NCI-H774 (cell line): ENCODE data around the gene NPNT.

ENCODE experiments used
- DNase-seq: peaks from one replicate; lab custom pipeline; 2025; lab: John Stamatoyannopoulos, UW

The NPNT gene

DNA sequence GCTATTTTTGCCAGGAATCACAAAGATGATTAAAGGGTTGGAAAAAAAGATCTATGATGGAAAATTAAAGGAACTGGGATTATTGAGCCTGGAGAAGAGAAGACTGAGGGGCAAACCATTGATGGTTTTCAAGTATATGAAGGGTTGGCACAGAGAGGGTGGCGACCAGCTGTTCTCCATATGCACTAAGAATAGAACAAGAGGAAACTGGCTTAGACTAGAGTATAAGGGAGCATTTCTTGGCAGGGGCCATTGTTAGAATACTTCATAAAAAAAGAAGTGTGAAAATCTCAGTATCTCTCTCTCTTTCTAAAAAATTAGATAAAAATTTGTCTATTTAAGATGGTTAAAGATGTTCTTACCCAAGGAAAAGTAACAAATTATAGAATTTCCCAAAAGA, 75.1 kb downstream of the NPNT start:
- DNase-seq = no peak

DNA sequence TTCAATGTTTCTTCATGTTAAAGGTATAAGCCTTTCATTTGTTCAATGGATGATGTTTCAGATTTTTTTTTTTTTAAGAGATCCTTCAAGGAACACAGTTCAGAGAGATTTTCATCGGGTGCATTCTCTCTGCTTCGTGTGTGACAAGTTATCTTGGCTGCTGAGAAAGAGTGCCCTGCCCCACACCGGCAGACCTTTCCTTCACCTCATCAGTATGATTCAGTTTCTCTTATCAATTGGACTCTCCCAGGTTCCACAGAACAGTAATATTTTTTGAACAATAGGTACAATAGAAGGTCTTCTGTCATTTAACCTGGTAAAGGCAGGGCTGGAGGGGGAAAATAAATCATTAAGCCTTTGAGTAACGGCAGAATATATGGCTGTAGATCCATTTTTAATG, 75.8 kb downstream of the NPNT start:
- no peak for DNase-seq

DNA sequence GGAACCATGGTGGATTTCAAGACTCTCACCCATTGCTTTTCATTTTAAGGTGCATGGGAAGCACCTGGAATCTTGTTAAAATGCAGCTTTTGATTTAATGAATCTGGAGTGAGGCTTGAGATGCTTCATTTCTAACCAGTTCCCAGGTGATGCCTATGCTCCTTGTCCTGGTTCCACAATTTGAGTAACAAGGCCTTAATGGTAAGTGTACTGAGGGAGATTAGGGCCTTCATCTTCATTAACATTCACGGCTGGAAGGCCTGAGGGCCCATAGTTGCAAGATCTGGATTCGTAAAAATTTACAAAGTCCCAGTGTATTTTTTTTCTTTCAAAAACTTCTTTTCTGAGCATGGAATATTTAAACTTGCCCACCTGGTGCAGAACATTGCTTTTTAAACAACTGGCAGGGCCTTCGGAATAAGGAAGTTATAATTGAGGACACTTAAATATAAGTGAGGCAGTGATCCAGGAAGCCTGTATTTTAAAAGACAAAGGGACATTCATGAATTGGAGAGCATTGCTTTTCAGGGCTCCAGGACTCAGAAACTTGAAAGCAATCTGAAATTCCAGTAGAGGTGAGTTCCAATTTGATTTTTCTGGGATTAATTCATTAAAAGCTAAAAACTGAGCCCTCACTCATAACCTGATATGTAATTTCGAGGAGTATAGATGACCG, 77.8 kb downstream of the NPNT start:
- no peak for DNase-seq

DNA sequence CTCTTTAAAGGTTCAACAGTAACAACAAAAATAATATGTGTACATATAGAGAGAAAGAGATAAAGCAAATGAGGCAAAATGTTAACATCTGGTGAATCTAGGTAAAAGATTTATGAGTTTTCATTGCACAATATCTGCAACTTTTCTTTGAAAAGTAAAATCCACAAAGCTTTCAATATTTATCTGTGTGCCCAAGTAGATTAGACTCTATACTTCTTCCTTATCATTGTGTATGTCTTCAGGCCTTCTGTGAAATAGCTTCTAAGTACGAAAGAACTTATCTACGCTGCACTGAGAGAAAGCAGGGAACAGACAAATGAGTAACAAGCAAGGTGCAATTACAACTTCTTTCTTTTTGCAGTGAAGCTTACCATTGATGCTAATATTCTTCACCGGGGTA, 81.6 kb downstream of the NPNT start:
- DNase-seq = no peak

DNA sequence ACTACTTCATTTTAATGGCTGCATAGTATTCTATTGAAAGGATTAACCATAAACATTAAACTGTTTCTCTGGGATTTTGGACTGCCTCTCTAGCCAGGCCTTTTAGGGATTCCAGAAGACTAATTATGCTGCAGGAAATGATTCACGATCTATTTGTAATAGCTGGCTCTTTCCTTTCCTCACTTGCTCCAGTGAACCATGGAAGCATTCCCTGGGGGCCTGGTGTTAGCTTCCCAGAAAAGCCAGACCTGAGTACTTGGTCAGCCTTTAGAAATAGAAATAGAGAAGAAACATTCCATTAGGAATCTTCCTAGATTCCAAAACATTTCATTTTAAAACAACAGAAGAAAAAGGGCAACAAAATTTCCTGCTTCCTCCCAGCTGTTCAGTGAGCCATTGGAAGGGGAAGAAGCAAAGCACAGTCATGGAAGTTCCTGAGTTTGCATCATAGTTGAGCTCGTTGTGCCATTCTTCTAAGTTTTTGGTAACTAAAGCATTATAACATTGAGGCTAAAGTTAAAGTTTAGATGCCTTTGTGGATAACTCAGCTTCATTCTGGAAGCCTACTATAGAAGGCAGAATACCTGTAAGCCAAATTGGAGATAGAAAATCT, 83.5 kb downstream of the NPNT start:
- no peak for DNase-seq

DNA sequence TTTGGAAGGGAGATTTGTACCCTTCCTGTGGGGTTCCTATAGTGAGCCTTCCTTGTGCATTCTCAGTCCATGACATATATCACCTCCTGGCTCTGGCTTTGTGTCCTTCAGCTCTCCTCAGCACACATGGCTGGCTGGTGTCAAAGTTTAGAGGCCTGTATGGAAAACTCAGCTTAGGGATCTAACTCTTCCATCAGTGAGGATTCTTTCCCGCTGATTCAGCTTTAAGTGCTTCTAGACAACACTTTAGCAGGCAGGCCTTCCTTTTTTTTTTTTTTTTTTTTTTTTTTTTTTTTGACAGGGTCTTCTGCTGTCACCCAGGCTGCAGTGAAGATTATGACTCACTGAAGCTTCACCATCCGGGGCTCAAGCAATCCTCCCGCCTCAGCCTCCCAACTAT, 84.2 kb downstream of the NPNT start:
- no peak for DNase-seq

DNA sequence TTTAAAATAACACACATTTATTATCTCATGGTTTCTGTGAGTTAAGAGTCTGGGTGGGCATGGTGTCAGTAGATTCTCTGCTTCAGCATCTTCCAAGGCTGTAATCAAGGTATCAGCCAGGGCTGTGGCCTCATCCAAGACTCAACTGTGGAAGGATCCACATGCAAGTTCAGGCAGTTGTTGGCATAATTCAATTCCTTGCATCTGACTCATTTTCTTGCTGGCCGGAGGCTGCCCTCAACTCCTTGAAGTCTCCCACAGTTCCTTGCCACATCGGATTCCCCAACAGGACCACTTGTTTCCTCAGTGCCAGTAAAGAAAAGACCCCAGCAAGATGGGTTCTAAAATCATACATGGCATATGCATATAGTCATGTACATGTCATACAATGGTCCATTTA, 93.4 kb downstream of the NPNT start:
- no peak for DNase-seq

DNA sequence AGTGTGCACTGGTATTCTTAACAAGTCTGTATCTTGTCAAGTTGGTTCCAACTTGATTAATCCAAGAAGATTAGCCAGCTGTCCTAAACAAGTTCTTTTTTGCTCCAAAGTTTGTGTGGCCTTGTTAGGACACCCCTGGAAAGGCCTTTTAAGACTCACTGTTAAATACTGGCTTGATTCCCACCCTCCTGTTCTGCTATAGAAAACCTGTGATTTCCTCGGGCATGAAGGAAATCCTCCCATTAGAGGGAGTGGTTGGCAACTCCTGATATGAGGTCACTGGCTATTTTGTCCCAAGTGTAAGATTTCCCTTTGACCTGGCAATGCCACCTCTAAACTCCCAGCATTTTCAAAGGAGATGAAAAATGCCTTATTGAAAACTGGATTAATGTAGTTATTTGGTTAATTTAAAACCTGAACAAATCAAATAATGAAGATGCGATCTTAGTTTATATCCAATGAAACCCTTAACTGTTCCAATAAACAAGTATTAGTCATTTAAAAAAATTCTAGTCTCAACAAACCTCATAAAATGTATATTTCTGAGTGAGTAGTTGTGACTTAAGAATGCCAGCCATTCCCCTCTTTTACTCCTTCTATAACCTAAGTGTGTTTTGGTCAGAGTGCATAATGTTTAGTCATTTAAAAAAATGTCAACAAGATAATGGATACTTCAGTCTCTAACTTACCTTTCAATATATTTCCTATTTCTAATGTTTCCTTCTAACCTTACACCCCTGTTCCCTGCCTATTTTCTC, 94.4 kb downstream of the NPNT start:
- no peak for DNase-seq

DNA sequence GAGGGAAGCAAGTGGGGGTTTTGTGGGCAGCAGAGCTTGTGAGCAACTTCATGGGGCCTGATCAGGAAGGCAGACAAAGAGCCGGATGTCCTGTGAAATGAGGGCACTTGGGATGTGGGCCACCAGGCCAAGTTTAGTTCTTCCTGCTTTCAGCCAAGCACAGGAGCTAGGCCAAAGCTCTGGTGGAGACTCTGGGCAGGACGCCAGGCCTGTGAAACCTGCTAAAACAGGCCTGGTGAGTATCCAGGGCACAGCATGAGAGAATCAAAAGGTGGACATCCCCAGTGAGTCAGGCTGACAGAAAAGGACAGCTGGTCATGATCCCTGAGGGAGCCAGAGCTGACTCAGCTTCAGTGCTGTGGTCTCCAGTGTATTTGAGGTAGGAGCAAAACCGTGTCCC, 95.7 kb downstream of the NPNT start:
- DNase-seq = no peak

DNA sequence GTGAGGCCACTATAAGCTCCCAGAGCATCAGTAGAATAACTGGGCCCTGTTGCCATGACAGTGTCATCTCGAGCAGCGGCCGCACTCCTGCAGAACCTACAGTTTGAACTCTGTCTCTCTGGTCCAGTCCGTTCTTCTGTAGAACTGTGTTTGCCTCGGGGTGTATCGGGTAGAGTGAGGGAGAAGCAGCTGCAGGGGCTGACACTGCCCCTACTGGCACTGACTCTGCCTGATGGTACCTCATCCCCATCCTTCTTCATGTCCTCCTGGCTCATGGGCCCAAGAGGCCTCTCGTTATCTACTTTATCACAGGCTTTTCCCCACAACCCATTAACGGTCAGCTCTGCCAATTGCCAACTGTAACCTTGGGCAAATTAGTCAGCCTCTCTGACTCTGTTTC, 96.5 kb downstream of the NPNT start:
- DNase-seq = no peak

DNA sequence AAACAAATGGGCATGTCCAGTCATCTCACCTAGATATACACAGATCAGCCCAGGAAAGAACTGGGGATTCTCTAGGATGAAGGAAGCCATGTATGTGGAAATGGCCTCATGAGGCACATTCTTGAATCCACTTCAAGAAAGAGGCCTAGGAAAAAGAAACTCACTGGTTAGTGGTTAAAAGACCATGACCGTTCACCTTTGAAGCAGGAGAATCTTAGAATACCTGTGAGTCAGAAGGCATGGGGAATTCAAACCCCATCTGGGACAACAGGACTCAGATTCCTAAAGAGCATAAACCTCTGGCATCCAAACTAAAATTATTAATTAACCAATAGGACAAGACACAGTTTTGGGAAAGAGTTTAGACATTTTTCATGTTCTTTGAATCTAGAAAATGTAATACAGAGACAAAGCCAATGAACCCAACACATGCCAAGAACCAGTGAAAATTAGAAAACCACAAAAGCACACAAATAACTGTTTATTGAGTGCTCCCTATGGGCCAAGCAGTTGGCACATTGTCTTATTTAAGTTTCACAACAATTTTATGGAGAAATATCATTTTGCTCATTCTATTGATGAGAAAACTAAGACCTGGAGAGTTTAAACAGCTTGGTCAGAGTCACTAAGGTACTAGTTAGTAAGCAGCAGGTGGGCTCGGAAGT, 97.5 kb downstream of the NPNT start:
- no peak for DNase-seq

DNA sequence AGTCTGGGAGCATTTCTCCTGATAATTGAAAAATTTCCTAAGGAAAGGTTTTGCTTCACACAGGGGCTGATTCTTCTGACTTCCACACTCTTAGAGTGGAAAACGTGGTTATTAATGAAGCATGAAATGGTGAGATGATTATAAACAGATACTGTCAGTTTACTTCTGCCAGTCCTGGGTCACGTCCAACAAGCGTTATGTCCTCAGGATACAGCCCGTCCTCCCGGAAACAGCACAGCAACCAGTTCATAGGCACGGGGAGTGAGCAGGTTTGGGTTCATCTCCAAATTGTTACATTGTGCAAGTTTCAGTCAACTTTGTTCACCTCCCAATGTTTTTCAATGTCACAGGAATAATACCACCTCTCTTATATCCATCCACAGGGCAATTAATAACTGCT, 98.8 kb downstream of the NPNT start:
- no peak for DNase-seq

DNA sequence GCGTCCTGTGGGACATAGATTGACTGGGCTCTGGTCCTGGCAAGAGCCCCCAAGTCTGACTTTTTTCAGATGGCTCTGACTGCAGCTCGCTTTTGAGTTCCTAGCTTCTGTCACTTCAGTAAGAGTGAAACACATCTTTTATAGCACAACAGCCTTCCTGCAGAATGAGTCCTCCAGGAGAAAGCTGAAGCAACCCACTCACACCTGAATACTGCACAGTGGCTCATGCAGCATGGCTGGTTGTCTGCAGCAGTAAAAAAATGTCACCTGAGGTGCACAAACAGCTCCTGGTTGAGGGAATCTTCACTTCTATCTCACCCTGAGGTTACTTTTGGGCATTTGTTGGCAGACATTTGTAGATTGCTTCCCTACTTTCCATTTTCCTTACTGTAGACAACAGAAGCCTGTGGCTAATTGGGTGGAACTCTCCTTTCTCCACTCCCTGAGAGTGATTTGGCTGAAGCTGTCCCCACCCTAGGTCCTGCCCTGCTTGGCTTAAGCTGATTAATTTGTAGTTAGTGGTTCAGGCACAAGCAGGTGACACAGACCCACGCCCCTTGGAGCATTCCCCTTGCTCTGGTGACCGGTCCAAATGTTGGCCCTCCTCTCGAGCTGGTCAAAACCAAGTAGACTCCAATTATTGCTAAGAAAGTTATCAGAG, 99.7 kb downstream of the NPNT start:
- no peak for DNase-seq

DNA sequence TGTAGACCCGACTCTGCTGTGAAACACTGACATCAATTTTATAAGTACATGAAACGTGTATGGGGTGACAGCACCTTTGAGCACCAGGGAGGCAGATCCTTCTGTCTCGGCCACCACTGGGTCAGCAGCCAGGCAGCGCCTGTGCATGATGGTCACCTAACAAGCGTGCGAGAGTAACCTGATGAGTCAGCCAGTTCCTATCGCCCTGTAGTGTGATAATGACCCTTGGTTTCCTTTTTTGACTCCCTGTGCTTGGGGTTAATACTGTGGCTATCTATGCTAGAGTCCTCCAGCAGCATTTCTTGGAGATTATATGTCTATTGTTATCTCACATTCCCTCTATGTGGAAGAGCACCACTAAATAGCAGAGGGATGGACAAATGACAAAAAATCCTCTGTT, 101.6 kb downstream of the NPNT start:
- no peak for DNase-seq

DNA sequence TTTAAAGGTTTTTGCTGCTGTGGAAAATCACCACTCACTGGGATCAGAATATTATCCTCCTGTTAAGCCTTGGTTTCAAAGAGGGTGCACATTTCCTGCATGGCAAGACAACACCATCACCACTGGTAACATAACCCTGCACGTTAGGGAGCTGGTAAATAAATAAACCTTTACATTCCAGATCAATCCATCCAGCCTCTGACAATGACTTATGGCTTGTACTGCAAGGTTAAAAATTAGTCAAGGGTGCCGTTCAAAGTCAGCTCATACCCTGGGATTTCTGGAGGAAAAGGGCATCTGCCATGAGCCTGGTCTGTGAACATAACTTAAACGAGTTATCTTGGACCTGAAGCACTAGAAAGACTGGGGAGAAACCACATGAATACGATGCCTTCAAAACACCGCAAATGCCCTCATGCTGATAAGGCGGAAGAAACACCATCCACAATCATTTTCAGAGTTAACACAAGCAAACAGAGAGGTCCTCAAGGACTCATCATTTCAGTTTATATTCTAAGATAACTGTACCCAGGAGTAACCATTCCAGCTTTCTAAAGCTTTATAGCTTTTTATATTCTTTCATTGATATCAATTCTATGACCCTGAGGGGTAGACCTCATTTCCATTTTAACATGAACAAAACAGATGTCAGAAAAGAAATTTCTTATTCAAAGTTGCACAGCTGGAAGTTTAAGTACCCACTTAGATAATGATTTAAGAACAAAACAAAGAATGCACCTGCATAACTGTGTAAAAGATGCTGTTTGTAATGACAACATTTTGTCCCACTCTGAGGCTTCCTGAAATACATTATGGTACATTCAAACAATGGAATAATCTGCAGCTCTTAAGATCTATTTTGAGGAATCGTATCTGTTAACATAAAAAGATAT, 103.1 kb downstream of the NPNT start:
- no peak for DNase-seq

DNA sequence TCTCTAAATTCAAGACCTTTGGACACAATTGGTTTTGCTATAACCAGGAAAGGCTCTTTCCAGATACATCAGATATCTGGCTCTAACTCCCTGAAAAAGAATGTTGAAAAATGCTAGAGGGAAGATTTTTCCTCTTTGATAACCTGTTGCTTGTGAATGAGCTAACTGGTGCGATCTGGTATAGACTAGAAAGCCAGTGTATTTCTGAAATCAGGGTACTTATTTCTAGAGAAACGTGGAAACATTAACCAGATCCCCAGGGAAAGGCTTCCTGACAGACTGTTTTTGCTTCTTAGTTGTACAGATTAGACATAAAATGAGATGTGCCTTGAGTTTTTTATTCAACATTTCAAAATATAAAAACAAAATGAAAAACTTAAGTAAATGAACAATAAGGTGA, 107.7 kb downstream of the NPNT start:
- DNase-seq = no peak

DNA sequence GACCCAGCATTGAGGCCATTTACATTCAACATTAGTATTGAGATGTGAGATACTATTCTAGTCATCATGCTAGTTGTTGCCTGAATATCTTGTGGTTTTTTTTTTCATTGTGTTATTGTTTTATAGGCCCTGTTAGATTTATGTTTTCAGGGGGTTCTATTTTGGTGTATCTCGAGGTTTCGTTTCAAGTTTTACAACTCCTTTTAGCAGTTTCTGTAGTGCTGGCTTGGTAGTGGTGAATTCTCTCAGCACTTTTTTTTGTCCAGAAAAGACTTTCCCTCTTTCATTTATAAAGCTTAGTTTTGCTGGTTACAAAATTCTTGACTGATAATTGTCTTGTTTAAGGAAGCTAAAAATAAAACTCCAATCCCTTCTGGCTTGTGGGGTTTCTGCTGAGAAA, 115.5 kb downstream of the NPNT start:
- no peak for DNase-seq

DNA sequence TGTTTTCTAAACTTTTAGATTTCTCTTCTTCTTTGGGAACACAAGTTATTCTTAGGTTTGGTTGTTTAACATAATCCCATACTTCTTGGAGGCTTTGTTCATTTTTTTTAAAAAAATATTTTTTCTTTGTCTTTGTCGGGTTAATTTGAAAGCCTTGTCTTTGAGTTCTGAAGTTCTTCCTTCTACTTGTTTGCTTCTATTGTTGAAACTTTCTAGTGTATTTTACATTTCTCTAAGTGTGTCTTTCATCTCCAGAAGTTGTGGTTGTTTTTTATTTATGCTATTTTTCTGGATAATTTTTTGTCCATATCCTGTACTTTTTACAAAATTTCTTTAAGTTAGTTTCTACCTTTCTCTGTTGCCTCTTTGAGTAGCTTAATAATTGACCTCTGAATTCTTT, 116.1 kb downstream of the NPNT start:
- no peak for DNase-seq

DNA sequence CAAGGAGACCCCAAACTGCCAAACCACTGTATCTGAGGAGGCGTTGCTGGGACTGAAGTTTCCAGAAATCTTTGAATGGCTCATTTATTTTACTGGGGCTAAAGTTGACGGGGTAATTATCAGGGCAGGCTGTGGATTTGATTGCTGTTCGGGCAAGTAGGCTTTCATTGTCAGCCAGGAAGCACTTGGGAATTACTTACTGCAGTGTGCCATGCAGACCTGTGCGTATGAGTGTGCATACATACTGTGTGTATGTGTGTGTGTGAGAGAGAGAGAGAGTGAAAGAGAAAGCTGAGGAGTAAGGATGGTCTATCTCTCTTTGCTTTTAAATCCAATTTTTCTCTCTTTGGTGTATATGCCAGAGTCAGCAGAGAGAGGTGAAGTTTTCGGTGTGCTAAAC, 122.7 kb downstream of the NPNT start:
- no peak for DNase-seq

DNA sequence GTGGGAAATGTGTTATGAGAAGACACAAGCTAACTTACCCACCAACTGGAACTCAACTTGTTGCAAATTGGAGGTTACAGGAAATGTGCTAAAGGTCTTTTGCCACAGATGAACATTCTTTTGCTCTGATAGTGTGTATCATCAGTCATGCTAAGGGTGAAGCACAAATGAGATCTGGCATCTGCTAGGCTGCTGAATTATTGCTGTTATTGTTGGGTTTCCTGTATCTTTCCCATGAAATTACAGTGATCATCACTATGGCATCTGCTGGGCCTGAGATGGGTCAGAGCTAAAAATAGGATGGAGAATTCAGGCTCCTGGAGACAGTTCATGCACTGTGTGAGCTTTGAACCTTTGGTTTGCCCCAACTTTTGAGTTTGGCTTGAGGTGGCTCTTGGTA, 124.5 kb downstream of the NPNT start:
- no peak for DNase-seq
